NCI-H524 treated with DMSO at 0.1 percent for 48 hours (cell line): ENCODE measurements around the gene AGBL1.
"Not testable (repeated sequence)": the region's sequence is repeated elsewhere in the genome, so short reads cannot be mapped to it uniquely, and the experiment has no call there.

Experiments used
- DNase-seq: peaks from one replicate; lab custom pipeline; 2025; lab: John Stamatoyannopoulos, UW

The AGBL1 gene

DNA sequence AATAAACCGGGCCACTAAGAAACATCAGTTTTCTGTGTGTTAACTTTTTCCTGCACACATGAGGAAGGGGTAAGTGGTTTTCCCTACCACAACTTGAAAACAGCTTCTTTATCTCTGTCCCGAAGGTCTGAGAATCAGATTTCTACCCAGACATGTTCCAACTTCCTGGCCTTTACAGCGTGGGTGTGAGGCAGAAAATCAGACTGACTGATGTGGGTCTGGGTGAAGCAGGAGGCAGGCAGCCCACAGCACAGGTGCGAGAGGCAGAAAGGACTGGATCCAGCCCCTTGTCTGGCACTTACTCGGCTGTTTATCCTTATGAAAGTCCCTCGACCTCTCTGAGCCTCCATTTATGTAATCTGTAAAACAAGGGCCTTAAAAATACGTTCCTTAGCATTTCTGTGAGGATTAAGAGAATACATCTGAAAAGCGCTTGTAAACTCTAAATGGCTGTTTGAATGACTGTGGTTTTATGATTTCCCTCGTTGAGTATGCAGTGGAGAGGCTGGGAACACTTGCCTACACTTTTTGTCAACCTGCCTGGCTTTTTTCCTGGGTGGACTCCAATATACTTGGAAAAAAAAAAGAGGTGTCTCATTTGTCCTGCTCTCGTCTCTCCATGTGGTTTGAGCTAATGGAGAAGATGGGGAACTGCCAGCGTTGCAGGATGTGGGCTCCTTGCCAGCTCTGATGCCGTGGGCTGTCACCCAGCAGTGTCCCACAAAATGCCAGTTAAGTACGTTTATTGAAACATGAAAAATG is 3.1 kb downstream of the AGBL1 start:
- DNase-seq = no peak

DNA sequence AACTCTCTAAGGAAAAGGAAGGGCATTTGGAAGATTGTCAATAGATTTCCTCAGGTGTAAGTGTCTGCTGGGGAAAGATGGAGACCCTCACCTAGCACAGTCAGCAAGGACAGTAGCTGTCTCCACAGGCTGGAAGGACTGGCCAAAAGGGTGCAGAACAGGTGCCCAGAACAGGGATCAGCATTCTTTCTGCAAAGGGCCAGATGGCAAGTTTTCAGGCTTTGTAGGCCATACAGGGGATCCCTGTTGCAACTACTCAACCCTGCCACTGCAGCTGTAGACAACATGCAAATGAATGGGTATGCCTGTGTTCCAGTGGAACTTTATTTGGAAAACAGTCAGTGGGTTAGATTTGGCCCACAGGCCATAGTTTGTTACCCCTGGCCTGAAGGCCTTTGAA is 8.1 kb downstream of the AGBL1 start:
- peak; percentile 61 for DNase-seq

DNA sequence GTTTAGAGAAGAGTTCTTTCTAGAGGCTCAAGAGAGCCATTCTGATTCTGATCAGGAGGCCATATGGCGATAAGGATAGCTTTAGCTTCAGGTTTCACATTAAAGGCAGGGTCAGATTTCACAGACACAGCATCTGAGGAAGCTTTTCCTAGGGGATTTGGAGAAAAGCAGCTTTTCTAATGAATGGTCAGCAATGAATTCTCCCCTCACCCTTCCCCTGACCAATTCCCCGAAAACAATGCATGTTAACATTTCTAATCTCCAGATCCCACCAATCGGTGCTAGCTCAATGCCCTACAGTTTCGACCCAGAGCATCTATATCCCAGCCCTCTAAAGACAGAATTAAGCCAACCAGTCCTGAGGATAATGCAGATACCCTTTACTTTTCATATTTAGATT is 9.8 kb downstream of the AGBL1 start:
- peak; percentile 70 for DNase-seq

DNA sequence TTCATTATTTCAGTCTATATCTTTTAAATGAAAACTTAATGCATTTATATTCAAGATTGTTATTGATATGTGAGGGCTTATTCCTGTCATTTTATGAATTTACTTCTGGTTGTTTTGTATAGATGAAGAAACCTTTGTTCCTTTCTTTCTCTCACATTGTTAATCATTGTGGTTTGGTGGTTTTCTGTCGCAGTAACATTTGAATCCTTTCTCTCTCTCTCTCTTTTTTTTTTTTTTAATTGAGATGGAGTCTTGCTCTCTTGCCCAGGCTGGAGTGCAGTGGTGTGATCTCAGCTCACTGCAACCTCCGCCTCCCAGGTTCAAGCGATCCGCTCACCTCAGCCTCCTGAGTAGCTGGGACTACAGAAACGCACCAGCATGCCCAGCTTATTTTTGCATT is 22.1 kb downstream of the AGBL1 start:
- DNase-seq = no peak

DNA sequence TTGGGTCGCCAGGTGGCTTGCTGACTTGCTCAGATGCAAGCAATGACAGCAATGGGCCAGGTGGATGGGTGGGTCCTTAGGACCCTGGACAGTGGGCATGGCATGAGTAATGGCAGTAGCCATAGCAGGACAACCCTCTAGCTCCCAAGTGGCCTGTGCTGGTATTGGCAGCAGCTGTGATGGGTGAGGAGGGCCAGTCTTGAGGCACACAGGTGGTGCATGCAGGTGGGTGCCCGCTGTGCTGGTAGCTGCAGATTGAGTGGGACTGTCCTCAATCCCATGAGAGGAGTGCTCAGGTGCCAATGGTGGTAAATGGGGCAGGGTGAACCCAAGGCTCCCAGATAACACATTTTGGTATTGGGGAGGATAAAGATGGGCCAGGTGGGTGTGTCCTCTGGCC is 24.2 kb downstream of the AGBL1 start:
- DNase-seq = no peak

DNA sequence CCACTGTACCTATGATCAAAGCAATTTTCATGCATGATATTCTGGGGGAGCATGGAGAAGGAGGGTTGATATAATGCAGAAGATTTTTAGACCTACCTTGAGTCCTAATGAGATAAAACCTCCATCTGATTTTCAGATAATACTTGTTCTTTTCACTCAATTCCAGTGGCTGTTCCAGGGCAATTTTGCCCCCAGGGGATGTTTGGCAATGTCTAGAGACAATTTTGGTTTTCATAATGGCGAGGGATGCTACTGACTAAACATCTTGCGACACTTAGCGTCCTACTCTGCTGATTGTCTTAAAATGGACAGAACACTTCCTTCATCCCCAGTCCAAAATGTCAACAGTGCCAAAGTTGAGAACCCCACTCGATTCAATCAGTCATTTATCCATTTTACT is 26.6 kb downstream of the AGBL1 start:
- DNase-seq = no peak

DNA sequence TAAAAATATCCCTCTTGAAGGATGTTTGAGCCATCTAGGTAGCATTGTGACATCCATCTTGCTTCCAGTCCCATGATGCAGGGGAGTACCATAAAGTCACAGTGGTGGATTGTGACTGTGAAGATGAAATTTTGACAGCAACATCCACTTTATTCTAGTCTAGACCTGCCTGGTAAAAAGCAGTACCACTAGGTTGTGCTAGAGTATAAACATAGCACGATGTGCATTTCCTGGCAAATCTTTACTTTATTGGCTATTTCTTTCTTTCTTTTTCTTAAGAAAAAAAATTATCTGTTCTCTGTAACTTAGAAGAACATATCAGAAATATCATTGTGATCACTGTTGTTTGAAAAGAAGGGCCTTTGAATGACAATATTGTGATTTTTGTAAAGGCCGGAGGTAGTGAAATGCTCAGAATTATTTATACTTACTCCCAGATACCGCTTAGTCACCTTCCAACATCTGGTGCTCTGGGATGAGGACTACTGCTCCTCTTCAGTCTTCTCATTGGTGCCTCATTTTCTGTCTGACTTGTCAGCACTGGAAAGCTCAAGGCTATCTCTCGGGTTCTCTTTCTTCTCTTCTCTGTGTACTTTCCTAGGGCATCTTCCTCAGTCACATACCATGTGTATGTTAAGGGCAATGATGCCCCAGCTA is 35.6 kb downstream of the AGBL1 start:
- DNase-seq = no peak

DNA sequence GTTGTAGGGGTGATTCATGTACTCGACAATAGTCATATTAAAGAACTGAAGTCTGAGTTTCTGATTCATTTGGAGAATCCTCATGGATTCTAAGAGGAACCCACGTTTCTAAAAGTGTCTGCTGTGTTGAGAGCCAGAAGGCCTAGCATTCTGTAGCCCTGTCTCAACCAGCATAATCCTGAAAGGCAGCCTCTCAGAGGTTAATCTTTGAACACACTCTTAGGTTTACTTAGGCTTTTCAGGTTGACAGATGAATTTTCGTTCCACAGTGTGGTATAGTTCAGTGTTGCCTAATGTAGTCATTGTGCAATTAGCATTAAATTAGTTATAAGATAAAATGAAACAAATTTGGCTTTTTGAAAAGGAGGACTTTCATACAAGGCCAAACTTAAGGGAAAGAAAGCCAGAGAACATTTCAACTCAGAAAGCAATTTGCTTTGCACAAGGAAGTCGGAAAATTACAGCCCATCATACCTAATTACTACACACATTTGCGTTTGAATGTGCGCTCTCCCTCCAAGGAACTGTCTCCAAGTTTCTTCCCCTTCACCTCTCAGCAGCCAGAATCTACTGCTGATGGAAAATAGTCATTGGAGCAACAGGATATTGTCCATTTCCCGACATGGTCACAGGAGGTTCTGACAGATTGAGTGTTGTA is 42.0 kb downstream of the AGBL1 start:
- no peak for DNase-seq

DNA sequence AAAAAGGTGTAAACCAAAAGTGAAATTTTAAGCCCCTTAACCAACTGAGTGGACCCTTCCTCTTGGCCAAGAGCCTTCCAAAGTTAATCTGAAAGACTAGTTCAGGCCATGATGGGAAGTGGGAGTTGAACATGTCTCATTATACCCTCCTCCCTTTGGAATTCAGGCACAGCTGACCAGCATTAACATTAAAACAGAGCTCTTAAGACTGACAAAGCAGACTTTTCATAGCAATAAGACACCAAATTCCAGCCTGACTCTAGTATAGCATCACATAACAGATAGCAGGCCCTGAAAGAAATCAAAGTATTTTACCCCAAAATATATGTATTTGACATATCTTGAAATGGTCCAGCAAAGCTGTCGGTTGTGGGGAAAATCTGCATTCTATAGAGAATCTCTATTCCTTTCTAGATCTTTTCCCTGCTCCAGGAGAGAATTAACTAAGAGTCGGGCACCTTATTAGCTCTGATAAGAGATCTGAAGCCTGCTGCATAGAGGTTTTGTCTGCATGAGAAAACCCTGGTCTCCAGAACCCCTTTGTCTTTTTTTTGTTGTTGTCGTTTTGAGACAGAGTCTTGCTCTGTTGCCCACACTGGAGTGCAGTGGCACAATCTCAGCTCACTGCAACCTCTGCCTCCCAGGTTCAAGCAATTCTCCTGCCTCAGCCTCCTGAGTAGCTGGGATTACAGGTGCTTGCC is 43.2 kb downstream of the AGBL1 start:
- DNase-seq = not testable (repeated sequence)

DNA sequence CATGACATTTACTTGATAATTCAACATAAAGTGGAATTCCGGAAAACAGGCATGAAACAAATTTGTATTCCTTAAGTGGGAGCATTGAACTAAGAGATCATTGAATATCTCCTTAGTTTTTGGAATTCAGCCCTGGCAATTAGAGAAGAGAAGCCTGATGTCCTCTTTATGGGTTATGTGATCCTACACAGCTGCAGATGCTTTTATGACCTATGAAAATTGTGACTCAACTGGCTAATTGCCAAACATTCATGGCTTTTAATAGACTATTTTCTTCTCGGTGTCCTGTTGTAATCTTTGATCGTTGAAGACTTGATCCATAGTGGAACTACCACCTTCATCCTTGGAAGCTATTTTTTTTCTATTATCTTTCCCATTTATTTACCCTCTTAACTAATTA is 46.1 kb downstream of the AGBL1 start:
- no peak for DNase-seq

DNA sequence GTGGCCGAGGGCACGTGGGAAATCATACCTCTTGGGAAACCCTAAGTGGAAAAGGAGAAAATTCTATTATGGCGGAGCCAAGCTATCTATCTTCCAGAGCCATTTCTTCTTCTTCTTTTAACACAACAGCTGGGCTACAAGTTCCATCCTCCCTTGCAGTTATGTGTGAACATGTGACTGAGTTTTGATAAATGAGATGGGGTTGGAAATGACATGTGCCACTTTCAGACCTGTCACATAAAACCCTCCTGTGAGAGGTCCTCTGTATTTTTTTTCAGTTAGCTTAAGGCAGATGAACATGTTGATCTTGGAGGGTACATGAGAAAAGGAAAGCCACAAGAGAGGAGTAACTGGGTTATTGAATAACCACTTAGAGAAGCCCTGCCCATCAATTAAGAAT is 47.9 kb downstream of the AGBL1 start:
- no peak for DNase-seq

DNA sequence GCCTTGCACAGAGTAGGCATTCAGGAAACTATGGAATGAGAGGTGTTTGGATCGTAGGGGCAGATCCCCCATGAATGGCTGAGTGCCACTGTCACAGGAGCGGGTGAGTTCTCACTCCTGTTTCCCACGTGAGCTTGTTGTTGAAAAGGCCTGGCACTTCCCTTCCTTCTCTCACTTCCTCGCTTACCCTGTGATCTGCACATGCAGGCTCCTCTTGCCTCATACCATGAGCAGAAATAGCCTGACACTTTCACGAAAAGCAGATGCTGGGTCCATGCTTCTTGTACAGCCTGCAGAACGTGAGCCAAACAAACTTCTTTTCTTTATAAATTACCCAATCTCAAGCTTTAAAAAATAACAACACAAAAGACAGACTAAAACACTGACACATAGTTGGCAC is 55.4 kb downstream of the AGBL1 start:
- DNase-seq = no peak

DNA sequence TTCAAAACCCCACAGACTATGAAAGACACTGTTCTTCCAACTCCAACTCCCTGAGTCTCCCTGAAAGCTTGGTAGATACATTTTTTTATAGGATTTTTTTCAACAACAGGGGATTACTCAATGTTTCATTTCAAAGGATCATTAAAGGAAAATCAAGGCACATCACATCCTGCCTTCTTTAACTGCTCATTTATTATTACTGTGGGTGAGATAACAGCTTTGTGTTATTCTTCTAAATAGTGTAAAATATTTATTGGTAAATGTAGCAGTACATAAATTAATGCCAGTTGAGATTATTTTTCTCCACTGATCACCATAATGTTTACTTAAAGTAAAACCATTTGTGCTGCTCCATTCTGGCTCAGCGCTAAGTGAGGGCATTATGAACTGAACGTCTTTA is 57.2 kb downstream of the AGBL1 start:
- no peak for DNase-seq

DNA sequence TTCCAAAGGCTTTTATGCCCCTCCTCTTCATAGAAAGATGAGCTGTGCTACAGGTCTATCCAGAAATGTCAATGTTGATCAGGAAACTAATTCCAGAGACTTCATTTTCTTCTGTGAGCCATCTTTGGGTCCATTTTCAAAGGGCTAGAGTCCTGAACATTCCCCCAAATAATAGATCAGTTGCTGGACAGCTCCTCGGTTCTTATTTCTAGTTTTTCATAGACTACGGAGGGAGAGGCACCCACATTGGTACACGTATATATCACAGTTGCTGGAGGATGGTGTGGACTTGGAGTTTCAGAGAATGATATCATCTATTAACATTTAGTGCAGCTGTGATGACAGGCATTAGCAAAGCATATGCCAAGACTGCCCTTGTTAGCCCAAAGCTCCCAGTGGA is 59.1 kb downstream of the AGBL1 start:
- DNase-seq = no peak

DNA sequence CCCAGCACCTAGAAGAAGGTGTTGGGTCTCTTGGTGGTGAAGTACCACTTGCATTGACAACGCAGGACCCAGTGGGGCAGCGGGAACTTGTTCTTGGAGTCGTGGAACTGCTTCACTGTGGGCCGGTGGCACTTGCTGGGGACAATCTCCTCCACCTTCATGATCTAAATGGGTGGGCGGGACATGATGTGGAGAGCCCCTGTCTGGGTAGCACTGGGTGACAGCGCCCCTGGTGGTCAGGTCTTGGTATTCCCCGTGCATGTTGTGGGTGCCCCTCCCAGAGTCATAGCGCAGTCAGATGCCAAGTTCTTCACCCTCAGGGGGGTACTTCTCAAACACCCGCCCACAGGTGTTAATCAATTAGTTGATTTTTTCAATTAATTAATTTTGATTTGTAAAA is 60.2 kb downstream of the AGBL1 start:
- no peak for DNase-seq

DNA sequence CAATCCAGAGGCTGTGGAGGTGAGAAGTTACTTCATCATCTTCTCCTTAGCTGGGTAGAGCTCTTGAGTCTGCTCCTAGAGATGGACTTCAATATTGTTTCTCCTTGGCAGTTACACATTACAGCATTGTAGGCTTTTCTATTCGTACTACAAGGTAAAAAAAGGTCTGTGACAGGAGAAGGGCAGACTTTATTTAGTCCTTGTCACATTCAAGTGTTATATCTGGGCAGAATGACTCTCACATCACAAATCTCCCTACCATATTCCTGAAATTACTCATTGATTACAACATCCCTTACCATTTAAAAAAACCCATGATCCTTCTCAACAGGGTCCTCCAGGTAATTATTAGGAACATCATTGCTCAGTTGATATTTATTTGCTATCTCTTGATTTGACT is 75.0 kb downstream of the AGBL1 start:
- DNase-seq = no peak

DNA sequence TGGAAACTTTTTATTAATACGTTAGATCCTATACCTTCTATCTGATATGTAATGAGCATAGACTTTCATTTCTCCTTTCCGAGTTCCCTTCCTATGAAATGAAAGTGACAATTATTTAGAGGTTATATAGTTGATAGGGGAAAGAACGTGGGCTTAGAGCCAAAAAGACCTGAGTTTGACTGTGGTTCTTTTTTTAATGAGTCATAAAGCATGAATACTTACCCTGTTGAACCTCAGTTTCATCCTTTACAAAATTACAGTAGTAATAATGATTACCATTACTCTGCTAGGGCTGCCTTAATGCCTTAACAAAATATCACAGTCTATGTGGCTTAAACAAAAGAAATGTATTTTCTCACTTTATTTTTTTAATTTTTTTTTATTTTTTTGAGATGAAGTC is 75.9 kb downstream of the AGBL1 start:
- DNase-seq = no peak

DNA sequence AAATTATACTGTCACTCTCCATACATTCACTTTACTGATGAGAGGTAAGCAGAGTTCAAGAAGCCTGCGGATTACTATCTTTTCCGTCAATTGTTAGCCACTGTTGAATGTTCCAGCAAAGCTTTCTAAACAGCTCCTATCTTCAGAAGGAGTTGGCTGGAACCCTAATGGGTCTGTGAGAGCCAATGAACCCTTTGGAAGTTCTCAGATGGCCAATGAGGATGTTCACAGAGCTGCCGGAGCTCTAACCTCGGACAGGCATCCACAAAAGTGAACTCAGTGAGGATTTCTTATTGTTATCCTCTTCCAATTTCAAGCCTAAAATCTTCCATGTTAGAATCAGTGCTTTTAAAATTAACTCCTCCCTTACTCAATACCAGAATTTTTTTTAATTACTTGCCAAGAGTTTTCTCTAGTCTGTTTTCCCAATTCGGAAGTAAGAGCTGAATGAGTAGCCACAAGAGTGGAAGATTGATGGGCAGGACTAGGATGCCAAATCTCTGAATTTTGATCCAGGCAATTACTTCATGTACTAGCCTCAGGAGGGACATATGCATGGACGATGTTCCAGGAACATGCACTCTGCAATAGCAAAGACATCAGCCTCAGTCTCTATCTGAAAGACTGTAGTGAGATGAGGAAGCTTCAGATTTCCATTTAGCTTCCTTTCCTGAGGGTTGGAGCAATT is 78.1 kb downstream of the AGBL1 start:
- no peak for DNase-seq

DNA sequence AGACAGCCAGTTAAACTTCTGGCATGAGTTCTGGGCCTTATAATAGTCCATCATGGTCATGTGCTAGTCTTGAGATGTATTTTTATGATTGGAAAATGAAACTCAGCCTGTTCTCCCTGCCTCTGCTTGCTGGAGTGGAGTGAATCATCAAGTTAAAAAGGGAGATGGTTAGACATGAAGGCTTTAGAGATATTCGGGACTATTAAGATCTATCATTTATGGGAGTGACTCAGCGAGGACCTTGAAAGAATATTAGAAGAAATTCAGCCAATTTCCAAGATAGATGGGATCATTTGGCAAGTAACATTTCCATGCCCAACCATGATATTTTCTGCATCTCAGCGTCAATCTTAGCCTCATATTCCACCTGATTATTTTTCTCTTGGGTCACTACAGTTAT is 79.8 kb downstream of the AGBL1 start:
- no peak for DNase-seq

DNA sequence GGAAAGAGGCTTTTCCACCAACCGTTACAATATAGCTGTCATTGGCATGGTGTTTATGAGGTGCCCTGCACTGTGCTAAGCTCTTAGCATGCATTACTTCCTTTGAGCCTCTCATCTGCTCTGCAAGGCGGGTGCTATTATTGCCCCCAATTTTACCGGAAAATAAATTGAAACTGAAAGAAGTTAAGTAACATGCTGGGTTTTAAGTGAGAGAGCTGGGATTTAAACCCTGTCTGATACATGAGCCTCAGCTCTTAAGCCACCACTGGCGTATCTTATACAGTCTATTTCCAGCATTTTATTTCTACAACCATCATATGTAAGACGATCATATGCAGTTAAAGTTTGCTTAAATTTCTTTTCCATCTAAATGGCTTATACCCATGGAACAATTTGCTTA is 81.6 kb downstream of the AGBL1 start:
- no peak for DNase-seq

DNA sequence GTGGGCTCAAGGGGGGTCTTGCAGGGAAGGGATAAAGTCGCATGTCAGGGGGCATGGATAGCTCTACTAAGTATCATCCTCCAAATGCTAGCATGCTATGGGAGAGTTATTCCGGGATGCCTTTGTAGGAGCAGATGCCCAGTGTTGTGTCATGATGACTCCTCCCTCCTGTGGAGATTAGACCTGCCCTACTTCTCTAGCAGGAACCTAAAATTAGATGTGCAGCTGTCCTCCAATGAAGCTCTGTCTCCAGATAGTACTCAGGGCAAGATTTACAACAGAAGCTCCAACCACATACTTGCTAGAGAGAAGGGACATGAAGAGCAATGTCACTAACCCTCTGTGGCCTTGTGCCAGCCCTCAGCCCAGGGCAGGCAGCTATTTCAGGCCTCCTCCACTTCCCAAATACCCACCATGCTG is 82.5 kb downstream of the AGBL1 start:
- DNase-seq = no peak

DNA sequence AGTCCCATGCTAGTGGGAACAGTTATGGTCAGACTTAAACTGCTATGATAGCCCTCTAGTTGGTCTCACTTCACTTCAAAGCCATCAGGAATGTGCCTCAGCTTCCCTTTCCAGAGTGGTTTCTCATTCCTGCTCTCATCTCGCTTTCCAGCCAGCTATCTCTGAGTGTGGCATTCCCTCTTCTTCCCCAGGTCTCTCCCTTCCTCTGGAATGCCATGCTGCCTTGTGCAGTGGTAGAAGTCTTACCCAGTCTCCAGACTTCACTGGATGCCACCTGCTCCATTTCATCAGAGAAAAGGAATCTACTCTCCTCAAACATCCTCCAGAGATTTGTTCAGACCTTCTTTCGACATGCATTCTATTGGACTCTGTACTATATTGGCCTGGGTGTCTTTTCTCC is 83.0 kb downstream of the AGBL1 start:
- DNase-seq = no peak
